ENCODE measurements around the gene SH3BP4. TPM values are rescaled to one million over a fixed set of nuclear protein-coding genes. Genes with fewer than 3 reads are reported as not detected.

Gene SH3BP4
- total RNA-seq, 1 donor from 2014 or later, result 67.6 TPM

DNA sequence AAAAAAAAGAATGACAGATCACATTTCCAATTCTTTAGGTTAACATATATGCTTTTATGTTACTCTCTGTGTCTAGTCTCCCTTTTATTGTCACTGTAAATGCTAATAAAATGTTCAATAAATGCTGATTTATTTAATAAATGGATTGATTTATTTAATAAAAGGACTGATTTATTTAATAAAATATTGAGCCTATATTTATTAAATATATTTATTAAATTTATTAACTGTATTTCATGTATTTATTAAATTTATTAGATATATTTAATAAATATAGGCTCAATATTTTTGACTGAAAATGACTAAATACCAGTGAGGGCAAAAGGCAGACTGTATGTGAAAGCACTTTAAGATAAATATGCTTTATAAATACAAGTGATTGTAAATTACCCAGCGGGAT is 142.6 kb downstream of the SH3BP4 start:
- H3K4me3 ChIP-seq (ENCODE audit: low read depth, low read length), result no peak overlapping the region
- DNase-seq (ENCODE audit: low read depth), result no peak
- TF ChIP-seq, protein P1, sequence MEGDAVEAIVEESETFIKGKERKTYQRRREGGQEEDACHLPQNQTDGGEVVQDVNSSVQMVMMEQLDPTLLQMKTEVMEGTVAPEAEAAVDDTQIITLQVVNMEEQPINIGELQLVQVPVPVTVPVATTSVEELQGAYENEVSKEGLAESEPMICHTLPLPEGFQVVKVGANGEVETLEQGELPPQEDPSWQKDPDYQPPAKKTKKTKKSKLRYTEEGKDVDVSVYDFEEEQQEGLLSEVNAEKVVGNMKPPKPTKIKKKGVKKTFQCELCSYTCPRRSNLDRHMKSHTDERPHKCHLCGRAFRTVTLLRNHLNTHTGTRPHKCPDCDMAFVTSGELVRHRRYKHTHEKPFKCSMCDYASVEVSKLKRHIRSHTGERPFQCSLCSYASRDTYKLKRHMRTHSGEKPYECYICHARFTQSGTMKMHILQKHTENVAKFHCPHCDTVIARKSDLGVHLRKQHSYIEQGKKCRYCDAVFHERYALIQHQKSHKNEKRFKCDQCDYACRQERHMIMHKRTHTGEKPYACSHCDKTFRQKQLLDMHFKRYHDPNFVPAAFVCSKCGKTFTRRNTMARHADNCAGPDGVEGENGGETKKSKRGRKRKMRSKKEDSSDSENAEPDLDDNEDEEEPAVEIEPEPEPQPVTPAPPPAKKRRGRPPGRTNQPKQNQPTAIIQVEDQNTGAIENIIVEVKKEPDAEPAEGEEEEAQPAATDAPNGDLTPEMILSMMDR (conservative IDR thresholded peaks at IDR 0.05; ENCODE audit: low read depth, low read length), result no peak

GRCh38 chr2:235095569-235095968 is 143.8 kb downstream of the SH3BP4 start:
- no peak for DNase-seq (ENCODE audit: low read depth)
- TF ChIP-seq, protein P1 (conservative IDR thresholded peaks at IDR 0.05; ENCODE audit: low read depth, low read length), result no peak

DNA sequence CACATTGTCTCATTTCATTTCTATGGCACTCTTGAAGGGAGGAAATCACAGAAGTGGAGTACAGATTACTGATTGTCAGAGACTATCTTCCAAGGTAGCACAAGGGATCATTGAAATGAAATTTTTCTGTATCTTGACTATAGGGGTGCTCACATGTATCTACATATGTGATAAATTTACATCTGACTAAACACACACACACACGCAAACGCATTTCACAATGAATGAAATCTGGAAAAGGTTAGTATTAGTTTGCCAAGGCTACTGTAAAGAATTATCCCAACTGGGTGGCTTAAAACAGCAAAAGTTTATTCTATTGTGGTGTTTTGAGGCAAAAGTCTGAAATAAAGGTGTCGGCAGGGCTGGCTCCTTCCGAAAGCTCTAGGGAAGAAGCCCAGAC is 144.6 kb downstream of the SH3BP4 start:
- no peak for DNase-seq (ENCODE audit: low read depth)
- TF ChIP-seq, protein P1 (conservative IDR thresholded peaks at IDR 0.05; ENCODE audit: low read depth, low read length), result no peak
- no peak overlapping the region for H3K4me3 ChIP-seq (ENCODE audit: low read depth, low read length)

More at GRCh38 chr2:235095569-235095968, 143.8 kb downstream of the SH3BP4 start:
- H3K4me3 ChIP-seq (ENCODE audit: low read depth, low read length), result no peak overlapping the region

GRCh38 chr2:235097196-235097595 is 145.4 kb downstream of the SH3BP4 start:
- H3K4me3 ChIP-seq (ENCODE audit: low read depth, low read length), result no peak overlapping the region
- no peak for DNase-seq (ENCODE audit: low read depth)
- TF ChIP-seq, protein P1 (conservative IDR thresholded peaks at IDR 0.05; ENCODE audit: low read depth, low read length), result no peak

- H3K4me3 ChIP-seq (ENCODE audit: low read depth, low read length), result no peak overlapping the region
- DNase-seq (ENCODE audit: low read depth), result no peak
- TF ChIP-seq, protein P1 (conservative IDR thresholded peaks at IDR 0.05; ENCODE audit: low read depth, low read length), result peak; percentile 18
These were observed 146.5 kb downstream of the SH3BP4 start for GRCh38 chr2:235098269-235098668.

DNA sequence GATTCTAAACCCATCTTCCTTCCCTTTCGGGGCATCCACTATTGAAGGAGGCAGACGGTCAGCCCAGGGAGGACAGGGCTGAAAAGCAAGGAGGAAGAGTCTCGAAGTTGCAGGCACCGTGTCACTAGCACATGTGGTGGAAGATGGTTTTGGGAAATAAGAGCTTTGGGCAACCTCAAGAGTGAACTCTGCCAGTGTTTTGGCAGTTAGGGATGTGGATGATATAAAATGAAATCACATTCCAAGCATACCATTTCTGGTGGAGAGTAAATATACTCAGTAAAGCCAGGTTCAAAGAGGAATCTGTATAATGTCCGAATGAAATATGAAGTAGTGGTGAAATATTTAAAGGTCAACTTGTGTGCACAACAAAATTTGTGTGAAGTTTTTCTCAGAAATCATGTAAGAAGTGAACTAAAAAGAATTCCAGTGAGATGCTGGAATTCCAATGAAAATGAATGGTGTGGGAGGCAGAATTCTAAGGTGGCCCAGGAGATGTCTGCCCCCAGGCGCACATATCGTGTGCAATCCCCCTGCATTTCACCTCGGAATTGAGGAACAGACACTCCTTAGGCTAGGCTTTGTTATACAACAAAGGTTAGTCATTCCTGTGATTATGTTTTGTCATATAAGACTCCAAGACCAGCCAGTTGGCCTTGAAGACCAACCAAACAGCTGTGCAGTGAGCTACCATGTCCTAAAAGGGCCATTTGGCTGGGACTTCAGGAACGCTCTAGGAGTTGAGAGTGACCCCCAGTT is 147.1 kb downstream of the SH3BP4 start:
- TF ChIP-seq, protein P1 (conservative IDR thresholded peaks at IDR 0.05; ENCODE audit: low read depth, low read length), result no peak
- DNase-seq (ENCODE audit: low read depth), result no peak
- no peak overlapping the region for H3K4me3 ChIP-seq (ENCODE audit: low read depth, low read length)

DNA sequence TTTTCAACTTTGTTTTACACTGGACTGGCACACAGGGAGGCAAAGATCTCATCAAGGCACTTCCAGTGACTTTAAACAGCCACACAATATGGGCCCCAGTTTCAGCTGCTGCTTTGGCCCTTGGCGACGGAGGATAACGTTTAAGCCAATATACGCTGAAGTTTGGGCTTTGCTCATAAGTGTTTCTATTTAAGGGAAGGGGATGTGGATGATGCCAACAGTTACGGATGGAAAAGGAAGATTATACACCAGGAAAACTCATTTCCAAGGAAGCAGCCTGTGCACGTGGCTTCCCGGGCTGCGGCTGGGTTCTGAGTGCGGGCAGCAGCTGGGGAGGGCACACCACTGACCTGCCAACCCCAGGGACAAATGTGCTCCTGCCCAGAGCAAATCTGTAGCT is 151.1 kb downstream of the SH3BP4 start:
- TF ChIP-seq, protein P1 (conservative IDR thresholded peaks at IDR 0.05; ENCODE audit: low read depth, low read length), result no peak
- H3K4me3 ChIP-seq (ENCODE audit: low read depth, low read length), result no peak overlapping the region
- DNase-seq (ENCODE audit: low read depth), result no peak

Measured in epithelial cell of proximal tubule (primary cell).